ENCODE results near the gene CREM.

The CREM gene

GRCh38 chr10:35262436-35262835 lies 135.8 kb downstream of the CREM start:
- no peak overlapping the region for H3K9ac ChIP-seq (ENCODE audit: low read depth, low read length)

More at GRCh38 chr10:35262436-35262835, 135.8 kb downstream of the CREM start:
- Histone ChIP-seq H3K36me3 (ENCODE audit: control insufficient read depth, insufficient read depth, low read length) (no peaks in the 10 kb centered on the region), H3K9me3 (ENCODE audit: control insufficient read depth, insufficient read depth, low read length) (no peaks in the 10 kb centered on the region), H3K27me3 (ENCODE audit: control insufficient read depth, insufficient read depth, low read length) (no peaks in the 10 kb centered on the region), H3K4me3 (ENCODE audit: low read depth, low read length) (no peak overlapping the region), H3K4me1 (ENCODE audit: control insufficient read depth, insufficient read depth, low read length) (no peaks in the 10 kb centered on the region)
